ENCODE measurements around the gene CEP135. TPM values are rescaled to one million over a fixed set of nuclear protein-coding genes. Genes with fewer than 3 reads are reported as not detected.
"Not testable (repeated sequence)": the region's sequence is repeated elsewhere in the genome, so short reads cannot be mapped to it uniquely, and the experiment has no call there.

CEP135 gene
- total RNA-seq, 1 donor = 12.1 TPM

GRCh38 chr4:55955710-55956109 is 7.0 kb downstream of the CEP135 start:
- no peak overlapping the region for H3K4me3 ChIP-seq (ENCODE audit: low read depth, low read length)
- TF ChIP-seq, protein P1, sequence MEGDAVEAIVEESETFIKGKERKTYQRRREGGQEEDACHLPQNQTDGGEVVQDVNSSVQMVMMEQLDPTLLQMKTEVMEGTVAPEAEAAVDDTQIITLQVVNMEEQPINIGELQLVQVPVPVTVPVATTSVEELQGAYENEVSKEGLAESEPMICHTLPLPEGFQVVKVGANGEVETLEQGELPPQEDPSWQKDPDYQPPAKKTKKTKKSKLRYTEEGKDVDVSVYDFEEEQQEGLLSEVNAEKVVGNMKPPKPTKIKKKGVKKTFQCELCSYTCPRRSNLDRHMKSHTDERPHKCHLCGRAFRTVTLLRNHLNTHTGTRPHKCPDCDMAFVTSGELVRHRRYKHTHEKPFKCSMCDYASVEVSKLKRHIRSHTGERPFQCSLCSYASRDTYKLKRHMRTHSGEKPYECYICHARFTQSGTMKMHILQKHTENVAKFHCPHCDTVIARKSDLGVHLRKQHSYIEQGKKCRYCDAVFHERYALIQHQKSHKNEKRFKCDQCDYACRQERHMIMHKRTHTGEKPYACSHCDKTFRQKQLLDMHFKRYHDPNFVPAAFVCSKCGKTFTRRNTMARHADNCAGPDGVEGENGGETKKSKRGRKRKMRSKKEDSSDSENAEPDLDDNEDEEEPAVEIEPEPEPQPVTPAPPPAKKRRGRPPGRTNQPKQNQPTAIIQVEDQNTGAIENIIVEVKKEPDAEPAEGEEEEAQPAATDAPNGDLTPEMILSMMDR (IDR thresholded peaks at IDR 0.05; ENCODE audit: insufficient read depth, low read depth, low read length) = no peak
- no peak for DNase-seq (ENCODE audit: low read depth)

- DNase-seq (ENCODE audit: low read depth) = no peak
- H3K4me3 ChIP-seq (ENCODE audit: low read depth, low read length) = no peak overlapping the region
- TF ChIP-seq, protein P1 (IDR thresholded peaks at IDR 0.05; ENCODE audit: insufficient read depth, low read depth, low read length) = no peak
These were observed 10.9 kb downstream of the CEP135 start for GRCh38 chr4:55959655-55960054.

DNA sequence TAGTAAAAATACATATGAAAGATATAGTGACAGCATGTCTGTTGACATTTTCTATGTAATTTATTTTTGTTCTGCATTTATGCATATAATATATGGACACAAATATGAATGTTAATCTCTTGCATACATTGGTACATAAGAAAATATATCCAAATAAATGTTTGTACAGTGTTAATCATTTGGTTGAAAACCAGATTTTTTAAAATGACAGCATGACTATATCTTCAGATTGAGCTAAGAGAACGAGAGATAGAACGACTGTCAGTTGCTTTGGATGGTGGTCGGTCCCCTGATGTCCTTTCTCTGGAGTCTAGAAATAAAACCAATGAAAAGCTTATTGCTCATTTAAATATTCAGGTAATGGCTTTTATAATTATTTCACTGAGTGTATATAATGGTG is 15.3 kb downstream of the CEP135 start:
- TF ChIP-seq, protein P1 (IDR thresholded peaks at IDR 0.05; ENCODE audit: insufficient read depth, low read depth, low read length) = no peak
- no peak overlapping the region for H3K4me3 ChIP-seq (ENCODE audit: low read depth, low read length)
- DNase-seq (ENCODE audit: low read depth) = no peak

- no peak overlapping the region for H3K4me3 ChIP-seq (ENCODE audit: low read depth, low read length)
- no peak for DNase-seq (ENCODE audit: low read depth)
- TF ChIP-seq, protein P1 (IDR thresholded peaks at IDR 0.05; ENCODE audit: insufficient read depth, low read depth, low read length) = no peak
These were observed 16.8 kb downstream of the CEP135 start for GRCh38 chr4:55965585-55965984.

DNA sequence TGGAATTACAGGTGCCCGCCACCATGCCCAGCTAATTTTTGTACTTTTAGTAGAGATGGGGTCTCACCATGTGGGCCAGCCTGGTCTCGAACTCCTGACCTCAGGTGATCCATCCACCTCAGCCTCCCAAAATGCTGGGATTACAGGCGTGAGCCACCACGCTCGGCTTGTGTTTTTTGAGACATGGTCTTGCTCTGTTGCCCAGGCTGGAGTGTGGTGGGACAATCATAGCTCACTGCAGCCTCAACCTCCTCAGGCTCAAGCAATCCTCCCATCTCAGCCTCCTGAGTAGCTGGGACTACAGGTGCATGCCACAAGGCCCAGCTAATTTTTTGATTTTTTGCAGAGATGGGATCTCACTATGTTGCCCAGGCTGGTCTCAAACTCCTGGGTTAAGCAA is 17.6 kb downstream of the CEP135 start:
- not testable (repeated sequence) for DNase-seq (ENCODE audit: low read depth); H3K4me3 ChIP-seq (ENCODE audit: low read depth, low read length)

DNA sequence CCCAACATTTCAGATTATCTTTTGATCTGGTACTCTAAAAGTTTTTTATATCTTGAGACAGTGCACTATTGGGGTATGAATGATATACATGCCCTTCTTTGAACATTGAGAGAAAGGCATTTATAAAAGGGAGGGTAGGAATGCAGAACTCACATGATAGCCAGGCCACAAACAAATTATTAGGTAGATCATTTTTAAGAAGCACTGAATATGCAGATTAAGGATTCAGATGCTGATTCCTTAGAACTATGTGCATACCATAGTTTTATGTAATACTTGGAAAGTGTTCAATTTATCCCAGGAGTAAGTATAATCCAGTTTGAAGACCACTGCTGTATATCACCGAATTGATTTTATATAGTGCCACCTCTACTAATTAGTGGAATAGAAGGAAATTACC is 18.6 kb downstream of the CEP135 start:
- DNase-seq (ENCODE audit: low read depth) = no peak
- H3K4me3 ChIP-seq (ENCODE audit: low read depth, low read length) = no peak overlapping the region
- TF ChIP-seq, protein P1 (IDR thresholded peaks at IDR 0.05; ENCODE audit: insufficient read depth, low read depth, low read length) = no peak

DNA sequence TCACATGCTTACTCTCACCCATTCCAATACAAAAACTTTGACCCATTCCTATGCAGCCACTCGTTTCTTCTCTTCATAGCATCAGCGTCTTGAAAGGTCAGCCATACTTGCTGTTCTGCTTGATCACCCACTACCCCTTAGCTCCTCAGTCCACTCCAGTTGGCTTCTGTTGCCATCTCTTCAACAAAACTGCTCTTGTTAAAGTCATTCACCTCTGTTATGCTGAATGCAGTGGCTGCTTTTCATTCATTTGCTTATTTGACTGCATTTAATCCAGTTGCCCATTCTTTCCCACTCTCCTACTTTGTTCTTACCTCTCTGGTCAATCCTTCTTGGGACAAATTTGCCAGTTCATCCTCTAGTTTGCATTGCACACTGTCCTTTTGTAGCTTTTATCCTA is 24.9 kb downstream of the CEP135 start:
- no peak overlapping the region for H3K4me3 ChIP-seq (ENCODE audit: low read depth, low read length)
- TF ChIP-seq, protein P1 (IDR thresholded peaks at IDR 0.05; ENCODE audit: insufficient read depth, low read depth, low read length) = no peak
- DNase-seq (ENCODE audit: low read depth) = no peak

Data from fibroblast of villous mesenchyme (primary cell).